Smooth muscle cell (in vitro differentiated cells): ENCODE results near the gene CDC26. TPM values are rescaled to one million over a fixed set of nuclear protein-coding genes. Genes with fewer than 3 reads are reported as not detected.

Experiments
- DNase-seq: peaks from one replicate; lab custom pipeline; 2025; ENCODE audit not compliant: unreplicated experiment; lab: John Stamatoyannopoulos, UW
- H2AFZ ChIP-seq: fragments of 200-600 bp; sonication (generic); 2 replicates; pipeline ENCODE4 v1.6.0; 2016; ENCODE audit warnings: antibody characterized with exemption, low read depth, mild to moderate bottlenecking
- H3F3A ChIP-seq: fragments of 200-600 bp; sonication (generic); 2 replicates; pipeline ENCODE4 v1.6.0; 2017; ENCODE audit warnings: antibody characterized with exemption, low read depth
- H3K27ac ChIP-seq: fragments of 200-600 bp; sonication (generic); 2 replicates; pipeline ENCODE4 v1.5.1; 2016; ENCODE audit warnings: low read depth, mild to moderate bottlenecking
- H3K27me3 ChIP-seq: fragments of 200-600 bp; sonication (generic); 2 replicates; pipeline ENCODE4 v1.6.1; 2016; ENCODE audit warnings: low read depth, mild to moderate bottlenecking
- H3K36me3 ChIP-seq: fragments of 200-600 bp; sonication (generic); 2 replicates; pipeline ENCODE4 v1.5.1; 2016; ENCODE audit warnings: low read depth
- H3K4me1 ChIP-seq: fragments of 200-600 bp; sonication (generic); 2 replicates; pipeline ENCODE4 v1.5.1; 2016; ENCODE audit warnings: low read depth
- H3K4me2 ChIP-seq: fragments of 200-600 bp; sonication (generic); 2 replicates; pipeline ENCODE4 v1.6.0; 2016; ENCODE audit warnings: mild to moderate bottlenecking
- H3K4me3 ChIP-seq: fragments of 200-600 bp; sonication (generic); 2 replicates; pipeline ENCODE4 v1.5.1; 2016; ENCODE audit warnings: mild to moderate bottlenecking
- H3K79me2 ChIP-seq: fragments of 200-600 bp; sonication (generic); 2 replicates; pipeline ENCODE4 v1.6.0; 2016; ENCODE audit warnings: low read depth, mild to moderate bottlenecking
- H3K9ac ChIP-seq: fragments of 200-600 bp; sonication (generic); 2 replicates; pipeline ENCODE4 v1.6.0; 2016; ENCODE audit warnings: low read depth
- H3K9me3 ChIP-seq: fragments of 200-600 bp; sonication (generic); replicated peaks from 2 replicates; pipeline ENCODE4 v1.5.1; 2016; ENCODE audit warnings: low read depth
- H4K20me1 ChIP-seq: fragments of 200-600 bp; sonication (generic); 2 replicates; pipeline ENCODE4 v1.6.0; 2016; ENCODE audit warnings: low read depth
- WGBS: methylation state at CpG from one replicate; pipeline ENCODE4 v1.1.7; 2016; ENCODE audit warnings: low lambda C conversion rate; 5-methylcytosine and 5-hydroxymethylcytosine counted together
- polyA plus RNA-seq: library from polyadenylated mRNA; unstranded; fragments of >200 nt; fragmentation: Nextera tagmentation; extraction: Ambion mirVana; gene quantifications from 2 replicates; pipeline ENCODE4 v1.2.1, GENCODE V29; 2016
- total RNA-seq: library from RNA; depleted of rRNA; stranded (reverse); fragments of >200 nt; gene quantifications from 2 replicates; pipeline ENCODE4 v1.2.3, GENCODE V29; 2014
- TF ChIP-seq, protein P1 (sequence below): fragments of 200-600 bp; sonication (generic); IDR thresholded peaks from 2 replicates; pipeline ENCODE4 v1.5.1; 2017; ENCODE audit warnings: borderline replicate concordance, mild to moderate bottlenecking, antibody characterized with exemption; ENCODE audit not compliant: insufficient read depth, poor library complexity, severe bottlenecking

Gene CDC26
- total and polyA plus RNA-seq, 2 experiments from 2014 or later, result 49.3 to 59.8 TPM

DNA sequence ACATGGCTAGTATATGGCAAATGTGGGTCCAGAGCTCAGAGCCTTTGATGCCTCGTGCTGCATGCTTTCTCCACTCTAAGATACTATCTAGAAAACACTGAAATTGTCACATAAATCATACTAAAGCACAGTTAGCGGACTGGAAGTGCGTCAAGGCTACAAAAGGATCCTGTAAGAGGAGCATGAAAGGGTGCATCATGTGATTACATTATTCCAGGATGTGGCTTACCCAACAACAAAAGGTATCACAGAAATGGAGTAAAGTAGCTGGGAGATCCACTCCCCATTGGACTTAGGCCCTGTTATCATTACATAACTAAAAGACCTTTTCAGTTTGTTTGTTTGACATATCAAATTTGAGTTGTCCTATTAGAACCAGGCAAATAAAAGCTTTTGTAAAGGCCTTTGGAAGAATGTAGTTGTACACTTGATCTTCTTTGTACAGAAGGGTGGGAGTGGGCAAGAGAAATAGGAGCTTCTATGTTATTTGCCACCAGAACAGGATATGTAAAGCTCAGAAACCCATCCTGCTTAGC, 47.2 kb downstream of the CDC26 start:
- peaks cover 100% of the 10 kb centered on the region for H4K20me1 ChIP-seq
- H3K79me2 ChIP-seq, result peaks cover 83% of the 10 kb centered on the region
- TF ChIP-seq, protein P1, sequence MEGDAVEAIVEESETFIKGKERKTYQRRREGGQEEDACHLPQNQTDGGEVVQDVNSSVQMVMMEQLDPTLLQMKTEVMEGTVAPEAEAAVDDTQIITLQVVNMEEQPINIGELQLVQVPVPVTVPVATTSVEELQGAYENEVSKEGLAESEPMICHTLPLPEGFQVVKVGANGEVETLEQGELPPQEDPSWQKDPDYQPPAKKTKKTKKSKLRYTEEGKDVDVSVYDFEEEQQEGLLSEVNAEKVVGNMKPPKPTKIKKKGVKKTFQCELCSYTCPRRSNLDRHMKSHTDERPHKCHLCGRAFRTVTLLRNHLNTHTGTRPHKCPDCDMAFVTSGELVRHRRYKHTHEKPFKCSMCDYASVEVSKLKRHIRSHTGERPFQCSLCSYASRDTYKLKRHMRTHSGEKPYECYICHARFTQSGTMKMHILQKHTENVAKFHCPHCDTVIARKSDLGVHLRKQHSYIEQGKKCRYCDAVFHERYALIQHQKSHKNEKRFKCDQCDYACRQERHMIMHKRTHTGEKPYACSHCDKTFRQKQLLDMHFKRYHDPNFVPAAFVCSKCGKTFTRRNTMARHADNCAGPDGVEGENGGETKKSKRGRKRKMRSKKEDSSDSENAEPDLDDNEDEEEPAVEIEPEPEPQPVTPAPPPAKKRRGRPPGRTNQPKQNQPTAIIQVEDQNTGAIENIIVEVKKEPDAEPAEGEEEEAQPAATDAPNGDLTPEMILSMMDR, result no peak
- H3K4me1 ChIP-seq, result peaks cover 6% of the 10 kb centered on the region
- H3K4me2 ChIP-seq, result no peak overlapping the region
- H3K9ac ChIP-seq, result no peak overlapping the region
- H3K27ac ChIP-seq, result no peak overlapping the region
- peaks cover 4% of the 10 kb centered on the region for H3F3A ChIP-seq
- H3K9me3 ChIP-seq, result no peaks in the 10 kb centered on the region
- H3K36me3 ChIP-seq, result no peaks in the 10 kb centered on the region
- no peak overlapping the region for H3K4me3 ChIP-seq
- WGBS, result 76% methylated on average over 3 of the region's 3 CpGs
- H2AFZ ChIP-seq, result no peak overlapping the region
- DNase-seq, result no peak
- no peaks in the 10 kb centered on the region for H3K27me3 ChIP-seq

DNA sequence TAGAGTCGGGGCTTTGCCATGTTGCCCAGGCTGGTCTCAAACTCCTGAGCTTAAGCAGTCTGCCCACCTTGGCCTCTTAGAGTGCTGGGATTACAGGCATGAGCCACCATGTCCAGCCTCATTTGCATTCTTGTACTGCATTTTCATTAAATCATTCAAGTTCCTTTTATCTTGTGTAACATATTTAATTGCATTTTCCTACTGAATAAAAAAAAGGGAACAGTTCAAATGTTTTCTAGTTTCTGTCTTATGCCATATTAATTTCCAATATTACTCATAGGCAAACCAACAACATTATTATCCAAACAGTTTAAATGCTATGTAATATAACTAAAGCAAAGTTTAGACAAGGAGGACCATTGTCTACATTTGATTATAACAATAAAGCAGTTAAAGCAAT, 47.9 kb downstream of the CDC26 start:
- H3K36me3 ChIP-seq, result no peaks in the 10 kb centered on the region
- H3K27ac ChIP-seq, result no peak overlapping the region
- no peak overlapping the region for H3K9ac ChIP-seq
- H2AFZ ChIP-seq, result no peak overlapping the region
- H3K79me2 ChIP-seq, result peaks cover 86% of the 10 kb centered on the region
- no peak for DNase-seq
- no peak overlapping the region for H3K4me3 ChIP-seq
- H4K20me1 ChIP-seq, result peaks cover 98% of the 10 kb centered on the region
- 52% methylated on average over 1 of the region's 1 CpG for WGBS
- no peaks in the 10 kb centered on the region for H3K9me3 ChIP-seq
- peaks cover 7% of the 10 kb centered on the region for H3F3A ChIP-seq
- peaks cover 12% of the 10 kb centered on the region for H3K4me1 ChIP-seq
- no peaks in the 10 kb centered on the region for H3K27me3 ChIP-seq
- no peak overlapping the region for H3K4me2 ChIP-seq
- TF ChIP-seq, protein P1, result no peak

DNA sequence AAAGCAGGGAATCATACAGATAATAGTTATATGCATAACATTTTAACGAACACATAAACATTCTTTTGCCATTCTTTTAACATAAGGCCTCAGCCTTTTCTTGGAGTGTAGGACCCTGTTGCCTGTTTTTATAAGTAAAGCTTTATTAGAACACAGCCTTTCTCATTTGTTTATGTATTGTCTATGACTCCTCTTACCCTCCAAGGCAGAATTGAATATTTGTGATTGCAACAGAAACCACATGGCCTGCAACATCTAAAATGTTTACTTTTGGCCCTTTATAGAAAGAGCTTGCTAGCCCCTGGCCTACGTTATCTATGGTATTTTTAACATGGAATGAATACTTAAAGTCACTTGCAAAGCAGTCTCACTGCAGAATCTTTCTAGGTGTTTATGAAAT, 51.4 kb downstream of the CDC26 start:
- H3K36me3 ChIP-seq, result no peaks in the 10 kb centered on the region
- peaks cover 67% of the 10 kb centered on the region for H4K20me1 ChIP-seq
- H3K4me3 ChIP-seq, result peak overlapping the region; percentile 28
- WGBS, result 46% methylated on average over 2 of the region's 2 CpGs
- peak overlapping the region; percentile 92 for H3K4me2 ChIP-seq
- no peak overlapping the region for H2AFZ ChIP-seq
- DNase-seq, result no peak
- no peaks in the 10 kb centered on the region for H3K9me3 ChIP-seq
- peaks cover 22% of the 10 kb centered on the region for H3K4me1 ChIP-seq
- no peaks in the 10 kb centered on the region for H3K27me3 ChIP-seq
- peaks cover 7% of the 10 kb centered on the region for H3F3A ChIP-seq
- TF ChIP-seq, protein P1, result no peak
- peak overlapping the region; percentile 83 for H3K27ac ChIP-seq
- no peak overlapping the region for H3K9ac ChIP-seq
- H3K79me2 ChIP-seq, result peaks cover 81% of the 10 kb centered on the region

DNA sequence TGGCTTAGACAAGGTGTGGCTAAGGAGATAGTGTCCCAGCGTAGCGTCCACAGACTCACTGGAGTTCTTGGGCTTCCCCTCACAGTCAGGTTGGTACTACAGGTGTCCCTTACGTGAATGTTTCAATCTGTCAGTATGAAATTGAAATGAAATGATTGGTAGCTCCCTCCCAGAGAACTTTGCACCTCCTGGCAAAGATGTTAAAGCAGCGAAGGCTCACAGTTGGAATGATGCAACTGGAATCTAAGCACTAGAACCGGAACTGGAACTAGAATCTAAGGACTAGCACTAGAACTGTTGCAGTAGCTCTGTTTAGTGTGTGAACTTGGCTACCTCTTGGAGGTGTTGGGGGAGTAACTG, 52.9 kb downstream of the CDC26 start:
- Histone ChIP-seq H3K36me3 (no peaks in the 10 kb centered on the region), H3K9me3 (no peaks in the 10 kb centered on the region), H2AFZ (no peak overlapping the region), H3K27me3 (no peaks in the 10 kb centered on the region), H3F3A (peaks cover 7% of the 10 kb centered on the region), H3K9ac (peak overlapping the region; percentile 86), H3K27ac (peak overlapping the region; percentile 83), H3K4me2 (peak overlapping the region; percentile 92), H3K79me2 (peaks cover 85% of the 10 kb centered on the region), H3K4me3 (peak overlapping the region; percentile 82), H3K4me1 (peaks cover 22% of the 10 kb centered on the region), H4K20me1 (peaks cover 64% of the 10 kb centered on the region)
- no peak for DNase-seq
- WGBS, result 46% methylated on average over 5 of the region's 5 CpGs
- TF ChIP-seq, protein P1, result no peak
